Liver (tissue), 3 donors: ENCODE data around the gene ZNF8.

ENCODE experiments used
- CTCF ChIP-seq: fragments of 150-350 bp; IDR thresholded peaks from 2 replicates; pipeline ENCODE4 v1.5.1; 2017; ENCODE audit warnings: improper control_type of control experiment, low read depth, low read length; ENCODE audit not compliant: missing input control
- GABPA ChIP-seq, 2 donors: IDR thresholded peaks in 1 of 2; conservative IDR thresholded peaks in 1 of 2; 2 replicates each; pipeline ENCODE4 v1.6.1; 2016; ENCODE audit warnings: antibody characterized with exemption in 2 of 2, mild to moderate bottlenecking in 1 of 2, moderate library complexity in 1 of 2
- JUND ChIP-seq, 2 donors: IDR thresholded peaks; 2 replicates each; pipeline ENCODE4 v1.6.1; 2016; ENCODE audit warnings: antibody characterized with exemption in 2 of 2
- YY1 ChIP-seq: IDR thresholded peaks from 2 replicates; pipeline ENCODE4 v1.6.1; 2016; ENCODE audit warnings: antibody characterized with exemption, mild to moderate bottlenecking
- donor health status: healthy.
- donor health status: healthy.

DNA sequence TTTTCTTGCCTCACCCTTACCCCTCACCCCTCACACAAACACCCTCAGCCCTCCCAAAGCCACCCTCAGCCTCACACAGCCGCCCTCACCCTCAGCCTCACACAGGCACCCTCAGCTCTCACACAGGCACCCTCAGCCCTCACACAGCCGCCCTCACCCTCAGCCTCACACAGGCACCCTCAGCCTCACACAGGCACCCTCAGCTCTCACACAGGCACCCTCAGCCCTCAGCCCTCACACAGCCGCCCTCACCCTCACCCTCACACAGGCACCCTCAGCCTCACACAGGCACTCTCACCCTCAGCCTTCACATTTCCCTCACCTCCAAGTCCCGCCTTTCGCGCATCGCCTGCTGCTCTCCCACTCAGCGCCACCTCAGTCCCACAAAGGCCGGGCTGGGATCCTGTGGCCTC is 47.8 kb downstream of the ZNF8 start:
- TF ChIP-seq CTCF = no peak
- TF ChIP-seq YY1 = no peak
- no peak for TF ChIP-seq GABPA (IDR thresholded peaks at IDR 0.05 in 1 of 2, conservative IDR thresholded peaks at IDR 0.05 in 1 of 2)
- TF ChIP-seq JUND (IDR thresholded peaks at IDR 0.05) = no peak
